ENCODE data around the gene BICRAL.

BICRAL gene

DNA sequence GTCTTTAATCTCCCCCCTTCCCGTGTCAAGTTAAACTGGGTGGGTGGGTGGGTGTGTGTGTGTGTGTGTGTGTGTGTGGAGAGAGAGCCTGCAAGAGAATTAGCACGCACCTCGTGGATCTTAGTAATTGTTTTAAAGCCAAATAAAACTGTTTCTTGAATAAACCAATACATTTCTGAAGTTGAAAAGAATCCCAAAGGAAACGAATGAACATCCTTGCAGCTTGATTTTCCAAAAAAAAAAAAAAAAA lies 381 bp upstream of the BICRAL start:
- no peaks in the 10 kb centered on the region for H3K36me3 ChIP-seq (ENCODE audit: control insufficient read depth, insufficient read depth, low read length)
- H3K27ac ChIP-seq (ENCODE audit: insufficient read depth, low read depth, low read length, poor library complexity, severe bottlenecking): no peak overlapping the region
- H3K4me1 ChIP-seq (ENCODE audit: control insufficient read depth, insufficient read depth, low read length): peaks cover 7% of the 10 kb centered on the region
- no peaks in the 10 kb centered on the region for H3K27me3 ChIP-seq (ENCODE audit: control insufficient read depth, insufficient read depth, low read length, poor library complexity, severe bottlenecking)
- H3K9me3 ChIP-seq (ENCODE audit: control insufficient read depth, low read length): no peaks in the 10 kb centered on the region
- H3K4me3 ChIP-seq (ENCODE audit: insufficient read depth, low read depth, low read length): peak overlapping the region; percentile 93
- WGBS, 2 experiments: 0 to 17% methylated on average over 1 to 2 of the region's 4 CpGs

DNA sequence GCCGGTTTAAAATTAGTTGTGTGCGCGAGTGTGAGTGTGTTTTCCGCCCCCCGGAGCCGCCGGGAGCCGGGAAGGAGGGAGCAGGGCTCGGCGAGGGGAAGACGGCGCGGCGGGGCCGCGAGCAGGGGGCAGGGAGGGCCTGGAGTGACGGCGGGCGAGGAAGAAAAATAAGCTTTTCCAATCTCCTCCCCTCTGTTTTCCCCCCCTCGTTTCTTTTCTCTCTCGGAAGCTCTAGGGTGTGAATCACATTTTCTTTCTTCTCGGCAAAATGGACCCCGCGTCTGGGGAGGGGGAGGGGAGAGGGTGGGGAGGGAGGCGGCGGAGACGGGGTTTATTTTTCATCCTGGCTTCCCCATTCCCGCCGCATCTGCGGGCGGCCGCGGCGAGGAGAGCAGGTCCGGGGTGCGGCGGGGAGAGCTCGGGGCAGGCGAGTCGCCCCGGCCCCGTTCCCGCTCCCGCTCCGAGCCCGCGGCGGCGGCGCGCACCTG lies 881 bp downstream of the BICRAL start:
- WGBS, 2 experiments: 1% methylated on average over 49 to 50 of the region's 51 CpGs

DNA sequence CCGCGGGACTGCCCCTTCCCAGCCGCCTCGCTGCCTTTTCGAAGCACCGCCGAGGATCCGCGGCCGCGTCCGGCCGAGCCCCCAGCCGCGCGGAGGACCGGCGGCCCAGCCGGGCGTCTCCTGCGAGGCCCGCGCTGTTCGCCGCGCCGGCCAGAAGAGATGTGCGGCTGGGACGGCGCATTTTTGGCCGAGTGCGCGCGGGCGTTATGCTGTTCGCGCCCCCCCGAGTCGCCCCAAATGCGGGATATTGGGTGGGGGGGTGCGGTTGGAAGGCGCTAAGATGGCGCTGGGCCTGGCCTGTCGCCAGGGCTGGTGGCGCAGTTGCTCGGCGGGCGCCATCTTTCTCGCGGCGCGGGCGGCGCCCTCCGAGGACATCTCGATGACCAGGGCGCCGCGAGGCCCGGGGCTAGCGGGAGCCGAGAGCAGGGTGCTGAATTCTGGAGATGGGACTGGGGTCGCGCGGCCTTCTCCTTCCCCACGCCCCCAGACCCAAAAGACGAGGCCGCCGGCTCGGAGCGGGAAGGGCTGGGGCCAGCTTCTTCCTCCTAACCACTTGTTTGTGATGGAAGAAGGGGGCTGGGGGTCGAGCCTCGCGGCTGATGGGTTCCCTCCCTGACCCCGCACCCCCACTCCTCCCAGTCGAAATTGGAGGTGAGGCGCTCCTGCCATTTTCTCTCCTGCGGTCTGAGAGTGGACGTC lies 1.5 kb downstream of the BICRAL start:
- Histone ChIP-seq H3K4me1 (ENCODE audit: control insufficient read depth, insufficient read depth, low read length) (peaks cover 7% of the 10 kb centered on the region), H3K27ac (ENCODE audit: insufficient read depth, low read depth, low read length, poor library complexity, severe bottlenecking) (peak overlapping the region; percentile 97), H3K4me3 (ENCODE audit: insufficient read depth, low read depth, low read length) (peak overlapping the region; percentile 93), H3K9me3 (ENCODE audit: control insufficient read depth, low read length) (no peaks in the 10 kb centered on the region), H3K27me3 (ENCODE audit: control insufficient read depth, insufficient read depth, low read length, poor library complexity, severe bottlenecking) (no peaks in the 10 kb centered on the region), H3K36me3 (ENCODE audit: control insufficient read depth, insufficient read depth, low read length) (no peaks in the 10 kb centered on the region)
- WGBS, 2 experiments: 0 to 1% methylated on average over 79 of the region's 79 CpGs

More for the DNA sequence above, 881 bp downstream of the BICRAL start:
- Histone ChIP-seq H3K36me3 (ENCODE audit: control insufficient read depth, insufficient read depth, low read length) (no peaks in the 10 kb centered on the region), H3K27me3 (ENCODE audit: control insufficient read depth, insufficient read depth, low read length, poor library complexity, severe bottlenecking) (no peaks in the 10 kb centered on the region), H3K27ac (ENCODE audit: insufficient read depth, low read depth, low read length, poor library complexity, severe bottlenecking) (peak overlapping the region; percentile 97), H3K4me1 (ENCODE audit: control insufficient read depth, insufficient read depth, low read length) (peaks cover 7% of the 10 kb centered on the region), H3K4me3 (ENCODE audit: insufficient read depth, low read depth, low read length) (peak overlapping the region; percentile 93), H3K9me3 (ENCODE audit: control insufficient read depth, low read length) (no peaks in the 10 kb centered on the region)

DNA sequence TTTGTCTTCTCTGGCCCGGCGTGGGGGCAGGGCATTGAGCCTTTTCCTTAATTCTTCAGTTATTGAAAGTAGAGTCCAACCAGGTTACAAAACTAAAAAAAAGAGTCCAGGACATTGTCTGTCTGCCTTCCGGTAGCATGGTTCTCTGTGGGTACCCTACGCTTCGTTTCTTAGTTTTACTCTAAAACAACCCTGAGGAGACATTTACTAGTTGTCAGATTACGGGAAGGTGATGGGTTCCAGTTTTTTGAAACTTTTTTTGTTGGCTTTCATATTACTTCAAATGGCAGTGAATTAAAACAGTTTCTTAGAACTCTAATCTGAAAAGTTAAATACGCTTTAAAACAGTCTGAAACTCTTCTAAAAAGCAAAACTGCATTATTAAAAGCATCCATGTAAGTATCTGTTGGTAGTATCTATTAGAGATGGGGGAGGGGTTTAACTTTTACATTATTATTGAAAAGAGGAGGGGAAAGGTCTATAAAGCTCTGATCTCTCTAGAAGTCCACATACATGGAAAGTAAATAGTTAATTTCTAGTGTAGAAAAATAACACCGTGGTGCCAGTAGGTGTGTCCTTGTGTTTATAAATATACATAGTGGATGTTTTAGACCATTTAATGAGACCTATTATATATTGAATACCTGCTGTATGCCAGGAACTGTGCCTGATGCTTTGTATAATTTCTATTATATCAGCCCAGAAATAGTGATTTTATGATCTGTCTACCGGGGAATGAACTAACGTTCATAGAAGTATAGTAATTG lies 2.2 kb downstream of the BICRAL start:
- Histone ChIP-seq H3K4me3 (ENCODE audit: insufficient read depth, low read depth, low read length) (peak overlapping the region; percentile 93), H3K27ac (ENCODE audit: insufficient read depth, low read depth, low read length, poor library complexity, severe bottlenecking) (peak overlapping the region; percentile 97), H3K27me3 (ENCODE audit: control insufficient read depth, insufficient read depth, low read length, poor library complexity, severe bottlenecking) (no peaks in the 10 kb centered on the region), H3K36me3 (ENCODE audit: control insufficient read depth, insufficient read depth, low read length) (no peaks in the 10 kb centered on the region), H3K4me1 (ENCODE audit: control insufficient read depth, insufficient read depth, low read length) (peaks cover 7% of the 10 kb centered on the region), H3K9me3 (ENCODE audit: control insufficient read depth, low read length) (no peaks in the 10 kb centered on the region)
- 16 to 19% methylated on average over 8 to 9 of the region's 10 CpGs for WGBS, 2 experiments

DNA sequence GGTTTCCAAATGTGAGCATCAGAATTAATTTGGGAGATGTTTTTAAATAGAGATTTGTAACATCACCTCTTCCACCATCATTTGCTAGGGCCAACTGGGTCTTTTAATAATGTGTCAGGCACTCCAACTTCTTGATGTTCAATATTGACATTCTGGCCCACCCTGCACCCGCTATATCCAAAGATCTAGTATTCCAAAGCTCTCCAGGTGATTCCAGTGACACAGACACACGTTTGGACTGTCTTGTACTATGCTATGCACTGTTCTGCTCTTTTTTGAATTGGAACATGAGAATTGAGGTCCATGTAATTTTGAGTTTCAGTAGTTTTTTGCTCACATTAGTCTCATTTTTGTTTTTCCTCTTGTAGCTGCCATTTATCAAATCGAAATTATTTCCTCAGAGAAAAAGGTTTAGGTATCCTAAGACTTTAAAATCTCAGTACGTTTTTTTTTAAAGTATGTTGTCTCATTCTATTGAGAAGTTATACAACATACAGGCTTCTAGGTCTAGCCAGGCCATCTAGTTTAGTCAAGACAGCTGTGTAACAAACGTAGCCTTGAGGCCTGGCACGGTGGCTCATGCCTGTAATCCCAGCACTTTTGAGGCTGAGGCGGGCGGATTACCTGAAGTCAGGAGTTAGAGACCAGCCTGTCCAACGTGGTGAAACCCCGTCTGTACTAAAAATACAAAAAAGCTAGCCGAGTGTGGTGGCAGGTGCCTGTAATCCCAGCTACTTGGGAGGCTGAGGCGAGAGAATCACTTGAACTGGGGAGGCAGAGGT lies 3.1 kb downstream of the BICRAL start:
- Histone ChIP-seq H3K36me3 (ENCODE audit: control insufficient read depth, insufficient read depth, low read length) (no peaks in the 10 kb centered on the region), H3K27ac (ENCODE audit: insufficient read depth, low read depth, low read length, poor library complexity, severe bottlenecking) (no peak overlapping the region), H3K27me3 (ENCODE audit: control insufficient read depth, insufficient read depth, low read length, poor library complexity, severe bottlenecking) (no peaks in the 10 kb centered on the region), H3K4me3 (ENCODE audit: insufficient read depth, low read depth, low read length) (peak overlapping the region; percentile 93), H3K9me3 (ENCODE audit: control insufficient read depth, low read length) (no peaks in the 10 kb centered on the region), H3K4me1 (ENCODE audit: control insufficient read depth, insufficient read depth, low read length) (peaks cover 14% of the 10 kb centered on the region)
- WGBS, 2 experiments: 86 to 89% methylated on average over 11 to 12 of the region's 12 CpGs

DNA sequence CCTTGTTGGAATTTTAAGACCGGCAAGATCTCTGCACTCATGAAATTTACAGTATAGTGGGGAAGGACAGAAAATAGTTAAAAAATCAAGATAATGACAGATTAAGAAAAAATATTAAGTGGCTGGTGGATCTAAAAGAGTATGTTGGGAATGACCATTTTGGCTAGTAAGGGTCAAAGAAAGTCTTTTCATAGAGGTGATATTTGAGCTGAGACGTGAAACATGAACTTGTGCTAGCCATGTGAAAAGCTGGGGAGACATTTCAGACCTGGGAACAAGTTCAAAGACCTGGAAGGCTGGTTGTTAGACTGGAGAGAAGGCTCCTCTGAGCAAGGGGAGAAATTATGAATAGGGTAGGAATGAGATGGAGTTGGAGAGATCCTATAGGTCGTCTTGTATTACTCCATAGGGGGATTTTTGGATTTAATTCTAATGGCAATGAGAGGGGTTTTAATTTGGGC lies 4.7 kb downstream of the BICRAL start:
- no peak overlapping the region for H3K4me3 ChIP-seq (ENCODE audit: insufficient read depth, low read depth, low read length)
- peaks cover 24% of the 10 kb centered on the region for H3K4me1 ChIP-seq (ENCODE audit: control insufficient read depth, insufficient read depth, low read length)
- H3K27ac ChIP-seq (ENCODE audit: insufficient read depth, low read depth, low read length, poor library complexity, severe bottlenecking): no peak overlapping the region
- WGBS, 2 experiments: 93% methylated on average over 3 of the region's 3 CpGs
- H3K9me3 ChIP-seq (ENCODE audit: control insufficient read depth, low read length): no peaks in the 10 kb centered on the region
- no peaks in the 10 kb centered on the region for H3K36me3 ChIP-seq (ENCODE audit: control insufficient read depth, insufficient read depth, low read length)
- no peaks in the 10 kb centered on the region for H3K27me3 ChIP-seq (ENCODE audit: control insufficient read depth, insufficient read depth, low read length, poor library complexity, severe bottlenecking)

DNA sequence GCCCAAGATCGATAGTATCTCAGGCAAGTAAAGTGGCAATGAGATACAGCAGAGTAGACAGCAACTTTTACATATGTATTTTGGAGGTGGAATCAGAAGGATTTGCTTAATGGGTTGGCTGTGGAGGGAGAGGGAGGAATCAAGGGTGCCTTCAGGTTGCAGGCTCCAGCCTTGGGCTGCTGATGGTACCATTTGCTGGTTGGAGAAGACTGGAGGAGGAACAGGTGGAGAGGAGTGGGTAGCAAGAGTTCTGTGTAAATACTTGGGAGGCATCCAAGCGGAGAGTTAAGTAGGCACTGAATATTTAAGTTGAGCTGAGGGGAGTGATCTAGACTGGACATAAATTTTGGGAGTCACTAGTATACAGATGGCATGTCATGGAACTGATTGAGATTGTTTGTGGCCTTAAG lies 5.2 kb downstream of the BICRAL start:
- H3K4me1 ChIP-seq (ENCODE audit: control insufficient read depth, insufficient read depth, low read length): peaks cover 24% of the 10 kb centered on the region
- H3K27ac ChIP-seq (ENCODE audit: insufficient read depth, low read depth, low read length, poor library complexity, severe bottlenecking): no peak overlapping the region
- 95 to 97% methylated on average over 2 of the region's 2 CpGs for WGBS, 2 experiments
- H3K9me3 ChIP-seq (ENCODE audit: control insufficient read depth, low read length): no peaks in the 10 kb centered on the region
- no peaks in the 10 kb centered on the region for H3K36me3 ChIP-seq (ENCODE audit: control insufficient read depth, insufficient read depth, low read length)
- no peaks in the 10 kb centered on the region for H3K27me3 ChIP-seq (ENCODE audit: control insufficient read depth, insufficient read depth, low read length, poor library complexity, severe bottlenecking)
- H3K4me3 ChIP-seq (ENCODE audit: insufficient read depth, low read depth, low read length): no peak overlapping the region

DNA sequence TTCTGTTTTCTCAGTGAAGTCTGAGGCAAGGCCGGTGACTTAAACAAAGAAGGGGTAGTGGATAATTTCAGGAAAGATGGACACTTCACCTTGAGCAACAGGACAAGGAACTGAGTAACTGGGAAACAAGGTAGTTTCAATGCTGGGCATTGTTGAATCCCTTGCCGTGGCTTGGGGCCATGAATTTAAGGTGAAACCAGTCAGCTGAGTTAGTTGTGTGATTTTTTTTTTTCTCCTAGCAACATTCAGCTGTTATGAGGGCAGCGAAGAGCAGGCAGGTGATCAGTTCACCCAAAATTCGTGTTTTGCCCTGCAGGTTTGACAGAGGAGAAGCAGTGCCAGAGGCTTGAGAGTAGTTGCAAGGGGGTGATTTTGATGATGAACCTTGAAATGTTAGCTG lies 6.8 kb downstream of the BICRAL start:
- H3K36me3 ChIP-seq (ENCODE audit: control insufficient read depth, insufficient read depth, low read length): no peaks in the 10 kb centered on the region
- H3K27ac ChIP-seq (ENCODE audit: insufficient read depth, low read depth, low read length, poor library complexity, severe bottlenecking): no peak overlapping the region
- H3K27me3 ChIP-seq (ENCODE audit: control insufficient read depth, insufficient read depth, low read length, poor library complexity, severe bottlenecking): no peaks in the 10 kb centered on the region
- H3K4me1 ChIP-seq (ENCODE audit: control insufficient read depth, insufficient read depth, low read length): peaks cover 24% of the 10 kb centered on the region
- no peak overlapping the region for H3K4me3 ChIP-seq (ENCODE audit: insufficient read depth, low read depth, low read length)
- WGBS, 2 experiments: 90 to 96% methylated on average over 4 of the region's 4 CpGs
- H3K9me3 ChIP-seq (ENCODE audit: control insufficient read depth, low read length): no peaks in the 10 kb centered on the region

DNA sequence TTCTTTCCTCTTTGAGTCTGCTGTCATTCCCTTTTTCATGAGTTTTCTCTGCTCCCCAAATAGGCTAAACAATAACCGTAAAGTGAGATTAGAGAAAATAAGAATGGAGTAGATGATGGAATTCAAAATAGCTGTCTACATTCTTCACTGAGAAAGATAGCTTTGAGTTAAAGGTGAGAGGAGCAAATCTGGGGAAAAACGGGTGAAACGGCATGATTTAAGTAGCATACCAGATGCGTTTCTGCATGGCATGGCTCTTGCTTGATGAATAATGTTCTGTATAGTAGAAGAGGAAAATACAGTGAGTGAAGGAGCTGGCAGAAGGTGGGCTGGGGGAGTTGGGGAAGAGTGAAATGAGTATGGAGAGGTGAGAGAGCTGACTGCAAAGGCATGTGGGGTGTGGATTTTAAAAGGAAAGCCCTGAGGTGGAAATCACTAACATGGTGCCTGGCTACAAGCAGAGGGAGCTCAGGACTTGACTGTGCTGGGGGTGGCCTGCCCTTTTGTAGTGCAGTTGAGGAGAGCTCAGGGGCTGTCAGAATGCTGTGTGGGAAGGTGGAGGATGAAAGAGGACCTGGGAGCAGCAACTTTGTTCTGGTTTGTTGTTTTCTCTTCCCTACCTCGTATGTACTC lies 8.8 kb downstream of the BICRAL start:
- Histone ChIP-seq H3K27ac (ENCODE audit: insufficient read depth, low read depth, low read length, poor library complexity, severe bottlenecking) (no peak overlapping the region), H3K36me3 (ENCODE audit: control insufficient read depth, insufficient read depth, low read length) (no peaks in the 10 kb centered on the region), H3K27me3 (ENCODE audit: control insufficient read depth, insufficient read depth, low read length, poor library complexity, severe bottlenecking) (no peaks in the 10 kb centered on the region), H3K4me3 (ENCODE audit: insufficient read depth, low read depth, low read length) (no peak overlapping the region), H3K9me3 (ENCODE audit: control insufficient read depth, low read length) (no peaks in the 10 kb centered on the region), H3K4me1 (ENCODE audit: control insufficient read depth, insufficient read depth, low read length) (peaks cover 24% of the 10 kb centered on the region)
- 63 to 66% methylated on average over 5 of the region's 5 CpGs for WGBS, 2 experiments
